ENCODE data around the gene ITGB7.
"Not testable (repeated sequence)": the region's sequence is repeated elsewhere in the genome, so short reads cannot be mapped to it uniquely, and the experiment has no call there.

The ITGB7 gene

GRCh38 chr12:53212931-53213330 is 5.9 kb upstream of the ITGB7 start:
- Histone ChIP-seq H3K36me3 (ENCODE audit: insufficient read depth, low read length) (peaks cover 51% of the 10 kb centered on the region), H3K4me3 (ENCODE audit: low read length) (no peak overlapping the region)

GRCh38 chr12:53211476-53212381 is 4.7 kb upstream of the ITGB7 start:
- peaks cover 29% of the 10 kb centered on the region for H3K4me1 ChIP-seq (ENCODE audit: control insufficient read depth, insufficient read depth, low read length)
- no peak overlapping the region for H3K4me3 ChIP-seq (ENCODE audit: low read length)
- H3K9ac ChIP-seq (ENCODE audit: low read depth, low read length): no peak overlapping the region
- peaks cover 51% of the 10 kb centered on the region for H3K36me3 ChIP-seq (ENCODE audit: insufficient read depth, low read length)
- no peaks in the 10 kb centered on the region for H3K9me3 ChIP-seq (replicated peaks; ENCODE audit: low read length)
- H3K27me3 ChIP-seq (ENCODE audit: control insufficient read depth, insufficient read depth, low read length): no peaks in the 10 kb centered on the region
- no peak overlapping the region for H3K4me2 ChIP-seq (ENCODE audit: low read length)

More at GRCh38 chr12:53212931-53213330, 5.9 kb upstream of the ITGB7 start:
- Histone ChIP-seq H3K9ac (ENCODE audit: low read depth, low read length) (peak overlapping the region; percentile 22), H3K4me1 (ENCODE audit: control insufficient read depth, insufficient read depth, low read length) (peaks cover 39% of the 10 kb centered on the region), H3K27me3 (ENCODE audit: control insufficient read depth, insufficient read depth, low read length) (no peaks in the 10 kb centered on the region), H3K9me3 (replicated peaks; ENCODE audit: low read length) (no peaks in the 10 kb centered on the region), H3K4me2 (ENCODE audit: low read length) (no peak overlapping the region)

GRCh38 chr12:53210843-53211242 is 3.8 kb upstream of the ITGB7 start:
- Histone ChIP-seq H3K9me3 (replicated peaks; ENCODE audit: low read length) (no peaks in the 10 kb centered on the region), H3K36me3 (ENCODE audit: insufficient read depth, low read length) (peaks cover 51% of the 10 kb centered on the region), H3K9ac (ENCODE audit: low read depth, low read length) (no peak overlapping the region), H3K4me1 (ENCODE audit: control insufficient read depth, insufficient read depth, low read length) (peaks cover 30% of the 10 kb centered on the region), H3K4me2 (ENCODE audit: low read length) (no peak overlapping the region), H3K4me3 (ENCODE audit: low read length) (no peak overlapping the region), H3K27me3 (ENCODE audit: control insufficient read depth, insufficient read depth, low read length) (no peaks in the 10 kb centered on the region)

- peaks cover 38% of the 10 kb centered on the region for H3K36me3 ChIP-seq (ENCODE audit: insufficient read depth, low read length)
- peaks cover 22% of the 10 kb centered on the region for H3K4me1 ChIP-seq (ENCODE audit: control insufficient read depth, insufficient read depth, low read length)
- no peaks in the 10 kb centered on the region for H3K27me3 ChIP-seq (ENCODE audit: control insufficient read depth, insufficient read depth, low read length)
- no peak overlapping the region for H3K9ac ChIP-seq (ENCODE audit: low read depth, low read length)
- no peak overlapping the region for H3K4me3 ChIP-seq (ENCODE audit: low read length)
- H3K4me2 ChIP-seq (ENCODE audit: low read length): no peak overlapping the region
- no peaks in the 10 kb centered on the region for H3K9me3 ChIP-seq (replicated peaks; ENCODE audit: low read length)
Observed at GRCh38 chr12:53208877-53209463, 1.9 kb upstream of the ITGB7 start.

GRCh38 chr12:53208435-53208834 is 1.4 kb upstream of the ITGB7 start:
- Histone ChIP-seq H3K9ac (ENCODE audit: low read depth, low read length) (no peak overlapping the region), H3K4me3 (ENCODE audit: low read length) (no peak overlapping the region), H3K4me1 (ENCODE audit: control insufficient read depth, insufficient read depth, low read length) (peaks cover 22% of the 10 kb centered on the region), H3K27me3 (ENCODE audit: control insufficient read depth, insufficient read depth, low read length) (no peaks in the 10 kb centered on the region), H3K36me3 (ENCODE audit: insufficient read depth, low read length) (peaks cover 32% of the 10 kb centered on the region), H3K9me3 (replicated peaks; ENCODE audit: low read length) (no peaks in the 10 kb centered on the region), H3K4me2 (ENCODE audit: low read length) (no peak overlapping the region)

GRCh38 chr12:53205747-53206419 is 1.2 kb downstream of the ITGB7 start:
- Histone ChIP-seq H3K4me3 (ENCODE audit: low read length) (no peak overlapping the region), H3K9ac (ENCODE audit: low read depth, low read length) (peak overlapping the region; percentile 50), H3K27me3 (ENCODE audit: control insufficient read depth, insufficient read depth, low read length) (no peaks in the 10 kb centered on the region), H3K9me3 (replicated peaks; ENCODE audit: low read length) (no peaks in the 10 kb centered on the region), H3K36me3 (ENCODE audit: insufficient read depth, low read length) (peaks cover 8% of the 10 kb centered on the region), H3K4me2 (ENCODE audit: low read length) (peak overlapping the region; percentile 49), H3K4me1 (ENCODE audit: control insufficient read depth, insufficient read depth, low read length) (peaks cover 17% of the 10 kb centered on the region)

- Histone ChIP-seq H3K36me3 (ENCODE audit: insufficient read depth, low read length) (no peaks in the 10 kb centered on the region), H3K9me3 (replicated peaks; ENCODE audit: low read length) (no peaks in the 10 kb centered on the region), H3K4me2 (ENCODE audit: low read length) (no peak overlapping the region), H3K9ac (ENCODE audit: low read depth, low read length) (no peak overlapping the region), H3K27me3 (ENCODE audit: control insufficient read depth, insufficient read depth, low read length) (no peaks in the 10 kb centered on the region), H3K4me3 (ENCODE audit: low read length) (no peak overlapping the region), H3K4me1 (ENCODE audit: control insufficient read depth, insufficient read depth, low read length) (peaks cover 17% of the 10 kb centered on the region)
Observed at GRCh38 chr12:53204351-53204750, 2.7 kb downstream of the ITGB7 start.

GRCh38 chr12:53202316-53202715 is 4.7 kb downstream of the ITGB7 start:
- H3K9me3 ChIP-seq (replicated peaks; ENCODE audit: low read length); H3K36me3 ChIP-seq (ENCODE audit: insufficient read depth, low read length); H3K4me3 ChIP-seq (ENCODE audit: low read length); H3K9ac ChIP-seq (ENCODE audit: low read depth, low read length); H3K4me2 ChIP-seq (ENCODE audit: low read length); H3K27me3 ChIP-seq (ENCODE audit: control insufficient read depth, insufficient read depth, low read length): not testable (repeated sequence)
- peaks cover 24% of the 10 kb centered on the region for H3K4me1 ChIP-seq (ENCODE audit: control insufficient read depth, insufficient read depth, low read length)

- Histone ChIP-seq H3K4me3 (ENCODE audit: low read length) (no peak overlapping the region), H3K27me3 (ENCODE audit: control insufficient read depth, insufficient read depth, low read length) (no peaks in the 10 kb centered on the region), H3K36me3 (ENCODE audit: insufficient read depth, low read length) (no peaks in the 10 kb centered on the region), H3K4me2 (ENCODE audit: low read length) (no peak overlapping the region), H3K4me1 (ENCODE audit: control insufficient read depth, insufficient read depth, low read length) (peaks cover 22% of the 10 kb centered on the region), H3K9ac (ENCODE audit: low read depth, low read length) (no peak overlapping the region), H3K9me3 (replicated peaks; ENCODE audit: low read length) (no peaks in the 10 kb centered on the region)
Observed at GRCh38 chr12:53201639-53202038, 5.4 kb downstream of the ITGB7 start.

GRCh38 chr12:53201177-53201541 is 5.9 kb downstream of the ITGB7 start:
- Histone ChIP-seq H3K9ac (ENCODE audit: low read depth, low read length) (no peak overlapping the region), H3K4me1 (ENCODE audit: control insufficient read depth, insufficient read depth, low read length) (peaks cover 19% of the 10 kb centered on the region), H3K27me3 (ENCODE audit: control insufficient read depth, insufficient read depth, low read length) (no peaks in the 10 kb centered on the region)

GRCh38 chr12:53200458-53201176 is 6.4 kb downstream of the ITGB7 start:
- Histone ChIP-seq H3K36me3 (ENCODE audit: insufficient read depth, low read length) (no peaks in the 10 kb centered on the region), H3K4me2 (ENCODE audit: low read length) (no peak overlapping the region), H3K4me1 (ENCODE audit: control insufficient read depth, insufficient read depth, low read length) (peaks cover 16% of the 10 kb centered on the region), H3K27me3 (ENCODE audit: control insufficient read depth, insufficient read depth, low read length) (no peaks in the 10 kb centered on the region), H3K9ac (ENCODE audit: low read depth, low read length) (no peak overlapping the region), H3K4me3 (ENCODE audit: low read length) (no peak overlapping the region), H3K9me3 (replicated peaks; ENCODE audit: low read length) (no peaks in the 10 kb centered on the region)

More at GRCh38 chr12:53201177-53201541, 5.9 kb downstream of the ITGB7 start:
- Histone ChIP-seq H3K9me3 (replicated peaks; ENCODE audit: low read length) (no peaks in the 10 kb centered on the region), H3K4me2 (ENCODE audit: low read length) (no peak overlapping the region), H3K36me3 (ENCODE audit: insufficient read depth, low read length) (no peaks in the 10 kb centered on the region), H3K4me3 (ENCODE audit: low read length) (no peak overlapping the region)
